GM12878 (cell line): Measurements from ENCODE around the gene EFNA2. TPM values are rescaled to one million over a fixed set of nuclear protein-coding genes. Genes with fewer than 3 reads are reported as not detected.

ENCODE experiments used
- ATAC-seq: fragments of 200-7000 bp; cut with Tn5 transposase; 3 replicates; pipeline ENCODE4 v1.9.1; 2020; ENCODE audit warnings: mild to moderate bottlenecking, moderate library complexity
- BruUV-seq: library from RNA; stranded (reverse); fragments of 400-500 nt; replicated peaks from 2 replicates; lab custom pipeline; 2021; lab: Mats Ljungman, UMichigan
- CTCF ChIA-PET: fragments of 300-600 bp; sonication (Branson Sonifier 250); formaldehyde crosslinking; extraction: SDS; loops from one replicate; lab custom pipeline; 2021; ENCODE audit warnings: inconsistent platforms; lab: Yijun Ruan, JAX
- POLR2A ChIA-PET: fragments of 350-600 bp; formaldehyde crosslinking; extraction: SDS; loops from one replicate; lab custom pipeline; 2021; ENCODE audit warnings: inconsistent platforms; lab: Charles Lee
- RAD21 ChIA-PET: fragments of 300-600 bp; sonication (Branson Sonifier 250); formaldehyde crosslinking; loops from one replicate; lab custom pipeline; 2023; ENCODE audit warnings: antibody characterized with exemption; ENCODE audit not compliant: unreplicated experiment; lab: Charles Lee
- SMC1A ChIA-PET: fragments of 300-600 bp; sonication (Branson Sonifier 250); formaldehyde crosslinking; loops from one replicate; lab custom pipeline; 2023; ENCODE audit not compliant: unreplicated experiment, uncharacterized antibody; lab: Charles Lee
- DNase-seq: peaks from one replicate; pipeline ENCODE4 v3.0.0-alpha.2; 2011; ENCODE audit warnings: low read depth, low spot score
- FAIRE-seq: peaks from 3 replicates; lab custom pipeline; 2011; peaks lifted over from hg19 to GRCh38; lab: Jason Lieb, UNC
- H2AFZ ChIP-seq: 2 replicates; pipeline ENCODE4 v1.6.0; 2011; ENCODE audit warnings: low read depth, low read length, control low read depth; ENCODE audit not compliant: control insufficient read depth
- H3K27ac ChIP-seq: 2 replicates; pipeline ENCODE4 v1.5.1; 2011; ENCODE audit warnings: control low read depth; ENCODE audit not compliant: control insufficient read depth, insufficient read depth
- H3K27me3 ChIP-seq, 2 experiments: replicated peaks in 1 of 2; 2 replicates each; pipeline versions ENCODE4 v1.6.0 to v1.6.1; 2011; ENCODE audit warnings: low read length in 1 of 2; ENCODE audit not compliant: control insufficient read depth in 2 of 2, insufficient read depth in 2 of 2
- H3K36me3 ChIP-seq, 2 experiments: 2 replicates each; pipeline ENCODE4 v1.5.1; 2011; ENCODE audit warnings: low read length in 1 of 2; ENCODE audit not compliant: control insufficient read depth in 2 of 2, insufficient read depth in 2 of 2
- H3K4me1 ChIP-seq: 2 replicates; pipeline ENCODE4 v1.6.1; 2011; ENCODE audit warnings: mild to moderate bottlenecking, low read length, moderate library complexity, mixed read lengths; ENCODE audit not compliant: control insufficient read depth, insufficient read depth
- H3K4me2 ChIP-seq: 2 replicates; pipeline ENCODE4 v1.6.0; 2011; ENCODE audit warnings: control low read depth; ENCODE audit not compliant: control insufficient read depth, insufficient read depth
- H3K4me3 ChIP-seq: fragments of 200-600 bp; sonication (generic); 2 replicates; pipeline ENCODE4 v1.5.1; 2016
- H3K79me2 ChIP-seq: 2 replicates; pipeline ENCODE4 v1.6.0; 2011; ENCODE audit warnings: low read length; ENCODE audit not compliant: control insufficient read depth, insufficient read depth
- H3K9ac ChIP-seq: 2 replicates; pipeline ENCODE4 v1.8.0; 2011; ENCODE audit warnings: low read length, control low read depth, mixed read lengths; ENCODE audit not compliant: control insufficient read depth, insufficient read depth
- H3K9me3 ChIP-seq: replicated peaks from 3 replicates; pipeline ENCODE4 v1.5.1; 2011; ENCODE audit warnings: mild to moderate bottlenecking, low read length; ENCODE audit not compliant: control insufficient read depth, insufficient read depth
- H4K20me1 ChIP-seq: 2 replicates; pipeline ENCODE4 v1.6.0; 2011; ENCODE audit not compliant: control insufficient read depth, insufficient read depth
- ASH2L ChIP-seq: fragments of 300-600, 200-600 bp; sonication (generic); IDR thresholded peaks from 2 replicates; pipeline ENCODE4 v1.6.1; 2017; ENCODE audit warnings: low read depth, mild to moderate bottlenecking, borderline replicate concordance
- BACH1 ChIP-seq: fragments of 450-650 bp; IDR thresholded peaks from 2 replicates; pipeline ENCODE4 v1.6.1; 2017; ENCODE audit warnings: mild to moderate bottlenecking, borderline replicate concordance
- BHLHE40 ChIP-seq, 2 experiments: fragments of 450-650 bp in 1 of 2; IDR thresholded peaks; 2 replicates each; pipeline ENCODE4 v1.6.1; 2011 to 2017; ENCODE audit warnings: low read depth in 2 of 2, borderline replicate concordance in 1 of 2, improper control_type of control experiment in 1 of 2, low read length in 1 of 2, mild to moderate bottlenecking in 1 of 2
- CHD2 ChIP-seq: IDR thresholded peaks from 2 replicates; pipeline ENCODE4 v1.6.1; 2011; ENCODE audit warnings: low read depth, low read length, improper control_type of control experiment, borderline replicate concordance
- EED ChIP-seq: sonication (generic); IDR thresholded peaks from 2 replicates; pipeline ENCODE4 v1.6.1; 2016; ENCODE audit warnings: antibody characterized with exemption, low read depth
- EGR1 ChIP-seq, 2 experiments: IDR thresholded peaks; 1 replicate in 1 of 2; 2 replicates in 1 of 2; pipeline ENCODE4 v1.6.1; 2011 to 2012; ENCODE audit warnings: low read depth in 2 of 2, low read length in 2 of 2, borderline replicate concordance in 1 of 2, mild to moderate bottlenecking in 1 of 2, moderate library complexity in 1 of 2
- EP300 ChIP-seq, 2 experiments: fragments of 150-350 bp in 1 of 2; IDR thresholded peaks; 2 replicates each; pipeline ENCODE4 v1.6.1; 2011 to 2012; ENCODE audit warnings: low read depth in 2 of 2, low read length in 2 of 2, borderline replicate concordance in 1 of 2, improper control_type of control experiment in 1 of 2, inconsistent platforms in 1 of 2; ENCODE audit not compliant: control insufficient read depth in 1 of 2
- HDGF ChIP-seq: fragments of 450-650 bp; IDR thresholded peaks from 2 replicates; pipeline ENCODE4 v1.6.1; 2016; ENCODE audit warnings: antibody characterized with exemption
- IKZF1 ChIP-seq: fragments of 450-650 bp; conservative IDR thresholded peaks from 2 replicates; pipeline ENCODE4 v1.6.1; 2017; ENCODE audit warnings: antibody characterized with exemption, mild to moderate bottlenecking
- LARP7 ChIP-seq: fragments of 450-650 bp; IDR thresholded peaks from 2 replicates; pipeline ENCODE4 v1.6.1; 2017; ENCODE audit warnings: mild to moderate bottlenecking
- MEF2B ChIP-seq: fragments of 450-650 bp; IDR thresholded peaks from 2 replicates; pipeline ENCODE4 v1.6.1; 2018; ENCODE audit warnings: mild to moderate bottlenecking, moderate library complexity; ENCODE audit not compliant: partially characterized antibody, poor library complexity, severe bottlenecking
- MTA3 ChIP-seq: IDR thresholded peaks from 2 replicates; pipeline ENCODE4 v1.6.1; 2012; ENCODE audit warnings: low read length, inconsistent platforms, borderline replicate concordance
- NR2F1 ChIP-seq: fragments of 450-650 bp; conservative IDR thresholded peaks from 2 replicates; pipeline ENCODE4 v1.6.1; 2017; ENCODE audit warnings: mild to moderate bottlenecking
- POLR2A ChIP-seq: IDR thresholded peaks from 2 replicates; pipeline ENCODE4 v1.6.1; 2011; ENCODE audit warnings: low read depth, mild to moderate bottlenecking, low read length
- POLR2AphosphoS2 ChIP-seq: IDR thresholded peaks from 2 replicates; pipeline ENCODE4 v1.6.1; 2011; ENCODE audit warnings: low read depth, mild to moderate bottlenecking, low read length, improper control_type of control experiment, moderate library complexity
- POLR2AphosphoS5 ChIP-seq: IDR thresholded peaks from 2 replicates; pipeline ENCODE4 v1.6.1; 2011; ENCODE audit warnings: mild to moderate bottlenecking, low read length, inconsistent platforms
- POU2F2 ChIP-seq: IDR thresholded peaks from 3 replicates; pipeline ENCODE4 v1.6.1; 2011; ENCODE audit warnings: low read depth, mild to moderate bottlenecking, low read length, borderline replicate concordance
- RAD51 ChIP-seq: fragments of 450-650 bp; IDR thresholded peaks from 2 replicates; pipeline ENCODE4 v1.6.1; 2016; ENCODE audit warnings: moderate library complexity, mild to moderate bottlenecking, inconsistent platforms
- SMAD5 ChIP-seq: IDR thresholded peaks from 2 replicates; pipeline ENCODE4 v1.6.1; 2016; ENCODE audit warnings: antibody characterized with exemption, low read depth
- TCF12 ChIP-seq: IDR thresholded peaks from 2 replicates; pipeline ENCODE4 v1.6.1; 2011; ENCODE audit warnings: low read depth, mild to moderate bottlenecking, low read length
- YY1 ChIP-seq: IDR thresholded peaks from 2 replicates; pipeline ENCODE4 v1.6.1; 2011; ENCODE audit warnings: low read depth, mild to moderate bottlenecking, low read length
- WGBS: methylation state at CpG from one replicate; pipeline ENCODE4 v1.1.6; 2016; ENCODE audit warnings: low lambda C conversion rate; ENCODE audit not compliant: insufficient replicate concordance, insufficient coverage; ENCODE audit errors: missing lambda C conversion rate; 5-methylcytosine and 5-hydroxymethylcytosine counted together
- in situ Hi-C: fragments of 300-500 bp; cut with MboI; formaldehyde crosslinking; loops from 9 replicates; pipeline ENCODE4 v1.14.3; 2018; ENCODE audit warnings: mixed read lengths
- intact Hi-C: fragments of 100-400 bp; cut with micrococcal nuclease; formaldehyde crosslinking; loops from one replicate; pipeline ENCODE4 v1.14.2; 2022; ENCODE audit not compliant: unreplicated experiment
- polyA plus RNA-seq, 11 experiments: library from polyadenylated mRNA; depleted of rRNA in 4 of 11; unstranded in 6 of 11; stranded (reverse) in 5 of 11; fragments of >200 nt; fragmentation: Nextera tagmentation in 4 of 11; fragmentation: Illumina TruSeq in 1 of 11; extraction: Ambion mirVana in 4 of 11; extraction: Trizol in 1 of 11; gene quantifications; 1 replicate in 1 of 11; 2 replicates in 10 of 11; pipeline versions ENCODE4 v1.2.1 to v1.2.3, GENCODE V29; 2011 to 2016; ENCODE audit warnings: inconsistent platforms in 2 of 11, missing spikeins in 2 of 11, low read depth in 1 of 11
- total RNA-seq, 4 experiments: library from RNA; depleted of rRNA in 3 of 4; stranded (reverse); fragments of >200 nt in 3 of 4; fragmentation: Illumina TruSeq in 1 of 4; extraction: Trizol in 1 of 4; gene quantifications; 2 replicates each; pipeline versions ENCODE4 v1.2.1 to v1.2.3, GENCODE V29; 2013 to 2021
- TF ChIP-seq, protein P1 (sequence below): IDR thresholded peaks from 2 replicates; pipeline ENCODE4 v1.6.1; 2012; ENCODE audit warnings: low read depth, low read length, improper control_type of control experiment

The EFNA2 gene
- total and polyA plus RNA-seq, 10 of the 15 experiments (the other 5 are each of a cell fraction or from before 2014, with no cell fraction given) = not detected

GRCh38 chr19:1251330-1252220, 34.1 kb upstream of the EFNA2 start:
- ATAC-seq (peak; percentile 12), FAIRE-seq (peak; percentile 27), DNase-seq (no peak)
- no peak overlapping the region for H2AFZ ChIP-seq
- CTCF ChIA-PET = interaction anchor here (1.3 kb wide), 1 partner anchor 15 kb away, joined by 9 read pairs; no protein-coding TSS in a partner anchor
- H3K79me2 ChIP-seq = peaks cover 55% of the 10 kb centered on the region
- no peaks in the 10 kb centered on the region for H4K20me1 ChIP-seq
- H3K27me3 ChIP-seq = no peaks in the 10 kb centered on the region
- SMC1A ChIA-PET = no interaction called here
- H3K9ac ChIP-seq = peak overlapping the region; percentile 86
- RAD21 ChIA-PET = interaction anchor here (2.9 kb wide), 1 partner anchor 15 kb away, joined by 47 read pairs; no protein-coding TSS in a partner anchor
- TF ChIP-seq EP300 (IDR thresholded peaks at IDR 0.05; ENCODE audit: borderline replicate concordance in 1 of 2, control insufficient read depth in 1 of 2, low read depth in 2 of 2, low read length in 2 of 2) = no peak
- TF ChIP-seq SMAD5 = no peak; the same call in 1 of the 2 replicates
- no peak for TF ChIP-seq ASH2L
- peak; percentile 59 for TF ChIP-seq IKZF1
- peak; percentile 10; the same call in 1 of the 3 replicates for TF ChIP-seq POU2F2
- TF ChIP-seq MTA3 = no peak
- TF ChIP-seq LARP7 = 0 out of 2 replicates have a peak, but pooled peaks have one; percentile 15
- TF ChIP-seq RAD51 = no peak
- TF ChIP-seq POLR2AphosphoS2 = 0 out of 2 replicates have a peak, but pooled peaks have one; percentile 25
- TF ChIP-seq CHD2 = 0 out of 2 replicates have a peak, but pooled peaks have one; percentile 23
- TF ChIP-seq POLR2A = peak; percentile 60
- TF ChIP-seq HDGF = peak; percentile 80; the same call in 1 of the 2 replicates
- peak; percentile 61; the same call in 1 of the 2 replicates for TF ChIP-seq BACH1
- TF ChIP-seq YY1 = 0 out of 2 replicates have a peak, but pooled peaks have one; percentile 7
- 0 out of 4 replicates have a peak, but pooled peaks of 1 of the 2 experiments have one; percentile 7 for TF ChIP-seq BHLHE40 (IDR thresholded peaks at IDR 0.05; ENCODE audit: borderline replicate concordance in 1 of 2, low read depth in 2 of 2, low read length in 1 of 2)
- TF ChIP-seq, protein P1, sequence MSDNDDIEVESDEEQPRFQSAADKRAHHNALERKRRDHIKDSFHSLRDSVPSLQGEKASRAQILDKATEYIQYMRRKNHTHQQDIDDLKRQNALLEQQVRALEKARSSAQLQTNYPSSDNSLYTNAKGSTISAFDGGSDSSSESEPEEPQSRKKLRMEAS = 0 out of 2 replicates have a peak, but pooled peaks have one; percentile 21
- TF ChIP-seq POLR2AphosphoS5 = peak; percentile 68
- no peak for TF ChIP-seq TCF12
- TF ChIP-seq EED = peak; percentile 21; the same call in 1 of the 2 replicates
- 0 out of 2 replicates have a peak, but pooled peaks have one; percentile 50 for TF ChIP-seq NR2F1
- peak in 1 of 2 experiments; percentile 58; a peak in 1 of 3 replicates for TF ChIP-seq EGR1 (IDR thresholded peaks at IDR 0.05; ENCODE audit: borderline replicate concordance in 1 of 2, low read depth in 2 of 2, low read length in 2 of 2)
- peak; percentile 44 for TF ChIP-seq MEF2B
- BruUV-seq = TSS peak; percentile 76
- in situ Hi-C loops (no loop called here), intact Hi-C loops (no loop called here)
- H3K4me1 ChIP-seq = peaks cover 10% of the 10 kb centered on the region
- POLR2A ChIA-PET = interaction anchor here (1.0 to 2.9 kb wide), 4 partner anchors 9 to 17 kb away, joined by 4 to 22 read pairs (median 5); partner anchors contain the start of gene CIRBP
- H3K4me2 ChIP-seq = peak overlapping the region; percentile 53
- H3K9me3 ChIP-seq = no peaks in the 10 kb centered on the region
- peaks cover 14 to 23% of the 10 kb centered on the region in 2 experiments; a peak in 3 of 4 replicates for H3K36me3 ChIP-seq
- H3K4me3 ChIP-seq = peak overlapping the region; percentile 91
- WGBS = under 1% methylated on average over 39 of the region's 41 CpGs
- H3K27ac ChIP-seq = peak overlapping the region; percentile 72
